BJ (cell line): Measurements from ENCODE around the gene USH1C. TPM values are rescaled to one million over a fixed set of nuclear protein-coding genes. Genes with fewer than 3 reads are reported as not detected.

Experiments used
- CTCF ChIA-PET: fragments of 350-600 bp; formaldehyde crosslinking; extraction: SDS; loops from one replicate; lab custom pipeline; 2021; ENCODE audit warnings: antibody characterized with exemption, inconsistent platforms; lab: Yijun Ruan, JAX
- POLR2A ChIA-PET: fragments of 300-600 bp; sonication (Branson Sonifier 250); formaldehyde crosslinking; extraction: SDS; loops from one replicate; lab custom pipeline; 2021; ENCODE audit warnings: antibody characterized with exemption; lab: Charles Lee
- DNase-seq: peaks from one replicate; pipeline ENCODE4 v3.0.0-alpha.2; 2011; ENCODE audit warnings: low read depth
- H3K27me3 ChIP-seq: 2 replicates; pipeline ENCODE4 v1.6.0; 2011; ENCODE audit warnings: low read length; ENCODE audit not compliant: control insufficient read depth, insufficient read depth
- H3K36me3 ChIP-seq: 2 replicates; pipeline ENCODE4 v1.5.1; 2011; ENCODE audit warnings: low read length; ENCODE audit not compliant: control insufficient read depth, insufficient read depth
- H3K4me3 ChIP-seq: 2 replicates; pipeline ENCODE4 v1.5.1; 2011; ENCODE audit warnings: low read depth, mild to moderate bottlenecking, control low read depth, low read length
- CTCF ChIP-seq: IDR thresholded peaks from 2 replicates; pipeline ENCODE4 v1.5.1; 2011; ENCODE audit warnings: low read depth, mild to moderate bottlenecking, control low read depth, inconsistent platforms, low read length, moderate library complexity; ENCODE audit not compliant: insufficient read depth
- polyA plus RNA-seq: library from polyadenylated mRNA; depleted of rRNA; stranded (reverse); fragments of >200 nt; gene quantifications from 2 replicates; pipeline ENCODE4 v1.2.3, GENCODE V29; 2011

USH1C gene
- polyA plus RNA-seq, 1 experiment: not detected

- H3K4me3 ChIP-seq: no peak overlapping the region
- TF ChIP-seq CTCF: no peak
- no peaks in the 10 kb centered on the region for H3K36me3 ChIP-seq
- POLR2A ChIA-PET: no interaction called here
- H3K27me3 ChIP-seq: peaks cover 25% of the 10 kb centered on the region
- DNase-seq: no peak
- CTCF ChIA-PET: no interaction called here
Observed at GRCh38 chr11:17473071-17473744, 71.0 kb downstream of the USH1C start.

GRCh38 chr11:17472467-17472866, 71.7 kb downstream of the USH1C start:
- TF ChIP-seq CTCF: no peak
- peaks cover 23% of the 10 kb centered on the region for H3K27me3 ChIP-seq
- H3K36me3 ChIP-seq: no peaks in the 10 kb centered on the region
- ChIA-PET CTCF (interaction anchor here (1.1 kb wide), 1 partner anchor 89 kb away, joined by 3 read pairs; no protein-coding TSS in a partner anchor), POLR2A (no interaction called here)
- no peak overlapping the region for H3K4me3 ChIP-seq
- no peak for DNase-seq

GRCh38 chr11:17471501-17471900, 72.7 kb downstream of the USH1C start:
- POLR2A ChIA-PET: no interaction called here
- H3K36me3 ChIP-seq: no peaks in the 10 kb centered on the region
- no peak for TF ChIP-seq CTCF
- CTCF ChIA-PET: no interaction called here
- DNase-seq: no peak
- H3K27me3 ChIP-seq: peaks cover 18% of the 10 kb centered on the region
- H3K4me3 ChIP-seq: no peak overlapping the region

- ChIA-PET CTCF (no interaction called here), POLR2A (no interaction called here)
- TF ChIP-seq CTCF: no peak
- Histone ChIP-seq H3K27me3 (peaks cover 10% of the 10 kb centered on the region), H3K4me3 (no peak overlapping the region), H3K36me3 (no peaks in the 10 kb centered on the region)
- DNase-seq: no peak
Observed at GRCh38 chr11:17469998-17470397, 74.2 kb downstream of the USH1C start.

- no peak for TF ChIP-seq CTCF
- ChIA-PET POLR2A (no interaction called here), CTCF (no interaction called here)
- Histone ChIP-seq H3K27me3 (peaks cover 6% of the 10 kb centered on the region), H3K4me3 (no peak overlapping the region), H3K36me3 (no peaks in the 10 kb centered on the region)
- no peak for DNase-seq
Observed at GRCh38 chr11:17468122-17468521, 76.1 kb downstream of the USH1C start.
